ENCODE data around the gene DIDO1.

DIDO1 gene

DNA sequence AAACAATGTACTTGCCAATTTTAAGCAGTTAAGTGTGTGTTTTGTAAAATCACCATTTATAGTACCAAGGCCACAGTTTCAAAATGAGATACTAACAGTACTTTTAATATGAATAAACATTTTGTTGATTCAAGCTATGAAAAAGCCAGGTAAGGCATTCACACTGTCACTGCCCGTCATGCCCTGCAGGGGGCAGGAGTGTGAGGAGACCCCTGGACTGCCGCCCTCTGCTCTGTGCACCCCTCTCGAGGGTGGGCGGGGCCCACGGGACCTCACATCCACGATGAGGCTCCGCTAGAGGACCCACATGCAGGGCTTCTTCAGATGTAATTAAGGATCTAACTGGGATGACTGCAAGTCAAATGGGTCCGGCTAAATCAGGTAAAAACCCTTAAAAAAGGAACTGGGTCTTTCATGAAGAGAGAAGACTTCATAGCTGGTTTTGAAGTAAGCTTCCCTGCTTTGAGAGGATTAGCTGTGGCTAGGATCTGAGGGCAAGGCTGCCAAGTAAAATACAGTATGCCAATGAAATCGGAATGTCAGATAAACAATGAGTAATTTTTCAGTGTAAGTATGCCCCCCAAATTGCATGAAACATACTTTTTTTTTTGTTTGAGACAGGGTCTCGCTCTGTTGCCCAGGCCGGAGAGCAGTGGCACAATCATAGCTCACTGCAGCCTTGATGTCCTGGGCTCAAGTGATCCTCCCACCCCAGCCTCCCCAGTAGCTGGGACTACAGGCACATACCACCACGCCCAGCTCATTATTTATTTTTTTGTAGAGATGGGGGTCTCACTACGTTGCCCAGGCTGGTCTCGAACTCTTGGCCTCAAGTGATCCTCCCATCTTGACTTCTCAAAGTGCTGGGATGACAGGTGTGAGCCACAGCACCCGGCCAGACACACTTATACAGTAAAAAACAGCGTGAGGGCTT lies 18.7 kb downstream of the DIDO1 start:
- no peak for DNase-seq

DNA sequence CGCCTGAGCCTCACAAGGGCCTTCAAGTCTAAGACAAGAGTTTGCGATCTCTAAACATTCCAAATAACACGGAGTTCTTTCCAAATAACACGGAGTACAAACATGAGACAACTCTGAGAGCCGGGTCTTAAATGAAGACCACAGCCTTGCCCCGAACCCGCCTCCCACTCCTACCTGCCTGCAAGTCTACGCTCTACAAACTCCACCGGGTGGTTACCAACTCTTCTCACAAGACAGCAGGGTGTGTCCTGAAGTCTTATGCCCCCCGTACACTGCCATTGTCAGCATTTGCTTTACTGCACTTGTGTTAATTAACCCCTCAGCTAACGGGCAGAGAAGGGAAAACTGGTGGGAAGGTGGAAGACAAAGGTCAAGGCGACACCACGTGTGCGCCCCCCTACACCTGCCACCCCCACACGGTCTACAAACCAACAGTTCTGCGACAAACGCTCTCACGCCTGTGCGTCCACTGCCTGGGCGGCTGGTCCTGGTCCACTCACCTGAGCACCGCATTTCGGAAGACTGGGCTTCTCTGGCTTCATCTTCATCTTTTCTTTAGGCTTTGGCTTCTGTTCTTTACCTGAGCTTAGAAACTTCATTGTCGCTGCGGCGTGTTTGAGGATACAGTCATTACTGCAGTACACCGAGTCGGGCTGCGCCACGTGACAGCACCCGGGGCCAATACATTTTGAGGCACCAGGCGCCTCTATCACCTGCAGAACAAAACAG lies 19.5 kb downstream of the DIDO1 start:
- DNase-seq: no peak

DNA sequence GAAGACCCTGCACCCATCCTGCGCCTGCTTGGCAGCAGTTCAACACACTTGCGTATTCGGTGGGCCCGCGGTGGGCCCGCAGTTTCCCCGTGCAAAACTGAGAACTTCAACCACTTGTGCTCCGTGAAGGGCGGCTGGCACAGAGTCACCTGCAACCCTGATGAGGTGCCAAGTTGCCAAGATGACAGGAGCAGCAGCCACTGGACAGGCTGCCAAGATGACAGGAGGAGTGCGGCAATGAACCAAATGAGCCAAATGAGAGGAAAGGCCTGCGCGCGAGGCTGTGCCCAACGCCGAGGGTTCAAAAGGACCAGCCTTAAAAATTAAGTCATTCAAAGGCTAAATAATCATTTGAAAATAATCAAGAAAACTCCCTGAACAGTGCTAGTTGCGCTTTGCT lies 20.1 kb downstream of the DIDO1 start:
- no peak for DNase-seq

DNA sequence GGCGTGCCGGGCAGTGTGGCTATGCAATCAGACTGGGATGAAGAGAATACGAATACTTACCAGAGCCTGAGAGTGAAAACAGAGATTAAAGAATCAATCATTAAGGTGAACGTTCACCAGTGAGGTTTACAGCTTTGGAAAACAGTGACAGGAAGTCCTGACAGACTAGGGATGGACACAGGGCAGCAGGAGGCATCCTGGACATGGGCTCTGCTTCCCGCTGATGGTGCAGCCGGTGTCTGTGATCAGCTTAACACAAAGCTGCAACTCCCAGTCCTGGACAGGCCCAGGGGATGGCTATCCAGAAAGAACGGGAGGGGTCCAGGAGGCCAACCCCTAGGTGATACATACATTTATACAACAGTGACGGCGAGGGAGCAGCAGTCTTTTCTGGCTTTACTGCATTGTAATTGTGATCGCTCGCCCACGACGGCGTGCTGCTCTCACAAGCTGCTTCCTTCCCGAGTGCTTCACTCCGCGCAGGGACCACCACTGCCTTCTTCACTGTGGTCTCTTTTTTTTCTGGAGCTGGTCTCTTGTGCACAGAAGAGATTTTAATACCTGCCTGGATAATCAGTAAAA lies 20.7 kb downstream of the DIDO1 start:
- DNase-seq: no peak

DNA sequence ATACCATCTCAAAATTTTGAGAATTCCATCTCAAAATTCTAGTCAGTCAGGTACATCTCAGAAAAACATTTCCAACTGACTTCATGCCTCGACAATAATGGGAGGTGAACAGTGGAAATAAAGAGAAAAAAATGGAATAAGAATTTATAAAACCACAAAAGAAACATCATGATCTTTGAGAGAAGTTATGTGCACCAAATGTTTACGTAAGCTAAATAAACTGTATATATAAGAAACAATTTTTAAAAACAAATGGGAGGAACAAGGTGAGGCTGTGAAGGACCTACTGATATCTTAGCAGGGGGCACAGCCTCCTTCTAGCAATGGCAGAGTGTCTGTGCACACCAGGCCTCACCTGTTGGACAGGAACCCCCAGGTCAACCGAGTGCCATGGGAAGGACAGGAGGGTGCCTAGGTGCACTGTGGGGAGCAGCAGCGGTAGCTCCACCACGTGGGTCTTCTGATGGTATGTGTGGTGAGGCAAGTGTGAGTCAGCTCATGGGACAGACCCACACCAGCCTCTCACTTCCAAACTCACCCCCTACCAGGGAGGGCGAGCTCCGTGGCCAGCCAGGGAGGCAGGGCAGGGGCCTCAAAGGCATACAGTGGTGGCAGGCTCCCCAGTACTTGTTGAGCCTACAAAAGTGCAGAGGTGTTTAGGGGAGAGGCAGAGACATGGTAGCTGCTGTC lies 23.2 kb downstream of the DIDO1 start:
- no peak for DNase-seq

DNA sequence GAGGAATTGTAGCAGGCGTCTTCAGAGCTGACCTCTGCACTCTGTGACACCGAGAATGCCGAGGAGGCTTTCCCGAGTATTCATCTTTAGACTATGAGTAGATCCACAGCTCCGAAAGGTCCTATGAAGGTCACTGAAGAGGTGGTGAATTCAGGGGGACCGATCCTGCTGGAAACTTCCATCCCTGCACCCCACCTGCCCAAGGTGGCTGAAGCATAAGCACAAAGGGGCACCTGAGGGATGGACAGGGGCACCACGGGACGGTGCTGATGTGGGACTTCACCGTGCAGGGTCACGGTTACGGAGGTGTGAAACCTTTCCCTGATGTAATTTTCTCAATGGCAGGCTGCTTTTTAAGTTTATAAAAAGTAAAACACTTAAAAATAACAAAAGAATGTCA lies 24.4 kb downstream of the DIDO1 start:
- DNase-seq: no peak

DNA sequence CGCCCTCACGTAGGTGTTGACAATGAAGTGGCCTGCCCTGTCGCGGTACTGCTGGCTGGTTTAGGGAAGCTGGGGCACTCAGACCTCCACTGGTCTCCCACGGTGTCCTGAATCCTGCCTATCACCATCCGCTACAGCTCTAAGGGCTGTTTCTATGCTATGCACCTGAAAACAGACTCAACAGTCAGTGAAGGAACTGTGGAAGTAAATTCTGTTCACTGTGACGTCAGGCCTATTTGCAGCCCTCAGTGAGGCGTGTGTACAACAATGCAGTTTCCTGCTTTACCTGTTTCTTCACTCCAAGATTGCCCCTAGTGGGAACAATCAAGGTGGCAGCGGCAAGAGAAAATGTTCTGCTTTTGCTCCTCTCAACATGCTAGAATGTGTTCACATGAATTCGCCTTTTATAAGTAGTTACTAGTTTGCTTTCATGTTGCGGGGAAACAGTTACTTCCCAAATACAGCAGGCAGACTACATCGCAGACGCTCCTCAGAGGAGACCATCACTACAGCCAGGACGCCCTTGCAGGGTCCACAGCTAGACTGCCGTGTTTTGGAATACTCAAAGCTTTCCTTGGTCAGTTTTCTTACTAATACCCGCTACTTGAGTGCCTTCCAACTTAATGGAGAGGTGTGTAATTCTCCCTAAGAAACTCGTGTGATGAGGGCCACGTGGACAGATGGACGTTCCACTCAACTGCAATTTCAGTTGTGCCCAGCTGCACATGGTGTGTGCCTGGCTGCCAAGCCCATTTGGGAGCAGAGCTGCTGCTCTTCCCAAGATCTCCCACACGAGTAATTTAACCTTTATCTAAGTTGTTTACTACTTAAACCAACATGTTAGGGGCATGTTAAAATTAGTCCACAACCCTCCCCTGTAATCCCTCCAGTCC lies 25.4 kb downstream of the DIDO1 start:
- no peak for DNase-seq

DNA sequence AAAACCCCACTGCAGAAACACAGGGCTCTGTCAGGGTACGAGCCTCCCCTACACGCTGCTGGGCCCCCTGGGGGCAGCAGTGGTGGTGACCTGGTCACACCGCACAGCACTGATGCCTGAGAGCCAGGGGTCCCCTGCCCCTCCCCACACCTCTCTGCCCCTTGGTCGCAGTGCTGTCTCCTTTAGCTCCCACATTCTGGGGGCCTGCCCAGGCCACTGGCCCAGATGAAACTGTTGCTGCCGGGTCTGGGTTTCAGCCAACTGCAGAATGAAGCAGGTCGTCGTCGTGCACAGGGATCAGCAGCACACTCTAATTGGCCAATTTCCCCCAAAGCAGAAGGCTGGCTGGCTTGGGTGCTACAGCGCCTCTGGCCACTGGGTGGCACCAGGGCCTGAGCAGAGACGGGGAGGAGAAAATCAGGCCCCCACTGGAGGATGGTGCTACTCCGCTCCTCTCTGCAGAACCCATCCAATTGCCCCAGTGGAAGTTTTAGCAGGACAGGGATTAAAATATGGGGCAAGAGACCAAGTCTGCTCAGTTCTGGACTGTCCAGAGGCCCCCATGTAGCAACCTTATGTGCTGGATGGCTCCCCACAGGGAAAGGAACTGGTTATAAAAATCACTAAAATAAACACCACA lies 26.1 kb downstream of the DIDO1 start:
- DNase-seq: peak; percentile 30

DNA sequence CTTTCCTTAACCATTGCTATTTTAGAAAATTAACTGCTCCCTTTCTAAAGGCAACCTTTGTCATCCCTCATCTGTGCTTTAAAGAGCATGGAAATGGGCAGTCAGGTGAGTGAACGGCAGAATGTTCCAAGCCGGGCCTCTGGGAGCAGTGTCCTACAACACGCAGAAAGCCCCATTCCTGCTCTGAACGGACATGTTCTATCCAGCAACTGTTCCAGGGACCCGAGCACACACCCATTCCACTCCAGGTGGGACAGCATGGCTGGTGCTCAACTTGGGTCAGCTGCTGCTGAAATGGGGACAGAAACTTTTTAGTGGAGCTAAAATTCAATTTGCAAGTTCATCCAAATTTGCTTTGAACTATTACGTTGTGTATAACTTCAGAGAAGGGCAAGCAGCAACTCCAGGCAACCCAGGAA lies 26.7 kb downstream of the DIDO1 start:
- no peak for DNase-seq

DNA sequence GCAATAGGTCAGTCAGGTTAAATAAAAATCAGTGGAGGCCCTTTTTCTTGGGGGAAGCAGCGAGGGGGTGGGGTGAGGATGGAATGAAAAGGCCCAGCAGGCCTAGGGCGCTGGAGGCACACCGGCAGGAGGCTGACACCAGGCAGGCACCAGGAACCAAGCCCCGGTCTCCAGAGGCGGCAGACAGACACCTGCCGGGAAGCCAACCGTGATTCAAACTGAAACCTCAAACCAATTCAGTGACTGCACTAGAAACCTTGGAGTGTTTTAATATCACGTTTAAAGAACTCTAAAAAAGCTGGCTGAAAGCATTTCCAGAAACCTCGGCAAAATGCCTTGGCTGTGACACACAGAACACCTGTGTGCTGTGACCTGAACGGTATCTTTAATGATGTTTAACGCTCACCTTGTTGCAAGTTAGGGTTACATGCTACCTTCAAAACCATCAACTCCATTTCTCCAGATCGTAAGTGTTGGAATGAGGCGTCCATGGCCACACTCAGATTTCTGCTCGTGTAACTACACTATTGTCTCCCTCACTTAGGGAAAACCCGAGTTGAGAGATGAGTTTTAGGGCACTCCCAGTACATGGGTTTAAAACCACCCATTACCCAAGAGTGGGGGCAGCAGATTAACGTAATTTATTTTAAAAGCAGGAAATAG lies 27.2 kb downstream of the DIDO1 start:
- no peak for DNase-seq

DNA sequence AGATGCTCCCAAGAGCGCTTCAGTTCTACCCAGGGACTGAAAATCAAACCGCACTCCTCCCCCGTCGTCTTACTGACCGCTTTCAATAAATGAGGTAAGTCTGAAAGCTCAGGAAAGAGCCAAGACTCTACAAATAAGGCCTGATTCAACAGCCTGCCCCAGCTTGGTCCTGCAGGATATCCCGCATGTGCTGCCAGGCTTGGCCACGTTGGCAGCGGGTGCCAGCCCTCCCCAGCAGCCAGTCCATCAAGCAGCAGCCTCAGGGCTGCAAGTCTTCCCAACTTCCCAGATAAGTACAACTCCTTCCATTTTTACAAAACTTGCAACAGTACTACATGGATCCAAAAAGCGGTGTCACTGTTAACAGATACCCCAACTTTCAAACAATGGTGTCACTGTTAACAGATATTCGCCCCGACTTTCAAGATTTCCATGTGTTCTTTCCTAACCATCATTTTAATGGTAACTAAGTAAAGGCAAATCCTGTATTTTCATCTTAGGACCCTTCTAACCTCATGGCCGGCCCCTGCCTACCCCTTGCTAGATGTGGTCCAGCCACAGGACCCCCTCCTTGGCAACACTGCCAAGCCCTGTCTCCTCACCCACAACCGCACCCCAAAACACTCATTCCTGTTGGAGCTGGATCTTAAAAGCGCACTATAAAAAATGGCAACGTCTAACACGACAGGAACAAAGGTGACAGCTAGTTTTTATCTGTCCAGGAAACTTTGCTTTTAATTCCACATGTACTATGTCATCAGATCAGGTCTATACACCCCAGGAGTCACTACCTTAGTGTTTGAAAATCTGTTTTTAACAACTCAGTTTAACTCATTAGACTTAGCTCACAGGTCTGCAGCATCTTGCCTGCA lies 28.0 kb downstream of the DIDO1 start:
- DNase-seq: no peak

DNA sequence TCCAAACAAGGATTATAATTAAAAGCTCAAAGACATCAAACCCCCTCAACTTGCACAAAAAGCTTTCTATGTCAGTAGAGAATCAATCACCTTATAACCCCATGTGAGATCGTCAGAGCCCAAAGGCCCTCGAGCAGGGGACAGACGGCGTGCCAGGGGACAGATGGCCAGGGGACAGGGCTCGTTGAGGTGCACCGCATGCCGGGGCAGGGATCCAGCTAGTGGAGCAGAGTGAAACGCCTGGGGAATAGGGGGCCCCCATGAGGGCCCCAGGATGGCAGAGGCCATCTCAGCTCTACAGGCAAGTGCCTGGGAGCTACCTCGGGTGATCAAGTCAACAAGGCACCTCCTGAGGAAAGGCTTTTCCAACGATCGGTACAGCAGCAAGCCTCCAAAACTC lies 28.6 kb downstream of the DIDO1 start:
- no peak for DNase-seq

DNA sequence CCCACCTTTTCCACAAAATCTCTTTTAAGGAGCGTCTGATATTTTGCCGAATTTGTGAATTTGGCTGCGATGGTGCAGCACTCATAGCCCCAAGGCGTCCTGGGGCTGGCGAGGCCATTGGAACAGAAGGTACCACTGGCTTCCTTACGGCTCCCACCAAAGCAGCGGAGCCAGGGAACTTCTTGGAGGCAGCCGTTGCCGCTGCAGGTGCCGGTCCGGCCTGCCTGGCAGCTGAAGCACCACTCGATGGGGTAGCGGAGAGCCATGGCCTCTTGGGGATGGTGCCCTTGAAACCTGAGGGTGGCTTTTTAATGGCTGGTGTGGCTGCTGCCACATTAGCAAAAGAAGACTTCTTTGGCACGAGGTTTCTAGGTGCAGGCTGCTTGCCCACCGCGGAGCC lies 29.8 kb downstream of the DIDO1 start:
- no peak for DNase-seq

DNA sequence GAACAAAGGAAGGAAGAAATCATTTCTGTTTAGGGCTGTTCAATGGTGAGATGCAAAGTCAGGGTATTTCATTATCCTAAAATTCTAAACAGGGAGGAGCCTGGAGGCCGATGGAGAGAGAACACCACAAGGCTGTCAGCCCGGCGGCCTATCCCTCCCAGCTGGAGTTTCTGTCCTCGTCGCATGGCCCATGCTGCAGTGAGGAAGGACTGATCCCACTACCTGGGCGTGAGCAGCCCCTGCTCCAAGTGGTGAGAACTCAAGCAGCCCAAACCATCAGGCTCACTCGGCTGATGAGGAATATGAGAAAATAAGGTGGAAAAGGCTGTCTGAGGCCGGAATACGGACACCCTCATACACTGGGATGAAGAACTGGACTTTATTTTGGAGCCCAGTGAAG lies 30.8 kb downstream of the DIDO1 start:
- no peak for DNase-seq

DNA sequence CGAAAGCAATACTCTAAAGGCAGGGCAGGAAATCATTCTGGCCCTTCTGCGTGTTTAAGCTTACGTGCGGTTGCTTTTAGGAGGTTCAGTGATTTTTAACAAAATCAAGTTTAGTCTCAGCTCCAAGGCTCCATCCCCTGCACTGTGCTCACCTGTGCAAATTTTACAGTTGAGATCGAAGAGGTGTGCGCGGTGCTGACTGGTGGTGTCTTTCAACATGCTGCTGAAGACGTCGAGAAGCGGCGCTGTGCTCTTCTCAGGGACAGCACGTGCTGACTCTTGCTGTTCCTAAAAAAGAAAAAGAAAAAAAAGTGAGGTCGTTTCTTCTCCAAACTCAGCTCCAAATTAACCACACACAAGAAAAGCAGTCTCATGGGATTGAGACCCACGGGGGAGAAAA lies 32.0 kb downstream of the DIDO1 start:
- DNase-seq: no peak

DNA sequence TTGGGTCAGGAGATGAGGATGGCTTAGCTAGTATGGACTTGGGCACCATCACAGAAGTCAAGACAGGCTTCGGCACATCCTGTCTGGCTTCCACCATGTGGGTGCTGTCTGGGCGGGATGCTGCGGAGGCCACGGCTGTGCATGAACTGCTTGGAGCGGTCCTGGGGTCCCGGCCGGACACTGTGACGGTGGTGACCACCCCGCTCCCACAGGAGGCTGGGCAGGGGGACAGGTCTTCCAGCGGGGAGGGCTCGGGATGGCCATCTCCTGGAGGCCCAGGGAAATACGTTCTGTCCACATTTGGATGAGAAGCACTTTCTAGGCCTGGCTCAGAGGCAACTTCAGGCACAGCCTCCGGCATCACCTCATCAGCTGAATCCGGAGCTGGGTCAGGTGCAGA lies 32.6 kb downstream of the DIDO1 start:
- DNase-seq: no peak

DNA sequence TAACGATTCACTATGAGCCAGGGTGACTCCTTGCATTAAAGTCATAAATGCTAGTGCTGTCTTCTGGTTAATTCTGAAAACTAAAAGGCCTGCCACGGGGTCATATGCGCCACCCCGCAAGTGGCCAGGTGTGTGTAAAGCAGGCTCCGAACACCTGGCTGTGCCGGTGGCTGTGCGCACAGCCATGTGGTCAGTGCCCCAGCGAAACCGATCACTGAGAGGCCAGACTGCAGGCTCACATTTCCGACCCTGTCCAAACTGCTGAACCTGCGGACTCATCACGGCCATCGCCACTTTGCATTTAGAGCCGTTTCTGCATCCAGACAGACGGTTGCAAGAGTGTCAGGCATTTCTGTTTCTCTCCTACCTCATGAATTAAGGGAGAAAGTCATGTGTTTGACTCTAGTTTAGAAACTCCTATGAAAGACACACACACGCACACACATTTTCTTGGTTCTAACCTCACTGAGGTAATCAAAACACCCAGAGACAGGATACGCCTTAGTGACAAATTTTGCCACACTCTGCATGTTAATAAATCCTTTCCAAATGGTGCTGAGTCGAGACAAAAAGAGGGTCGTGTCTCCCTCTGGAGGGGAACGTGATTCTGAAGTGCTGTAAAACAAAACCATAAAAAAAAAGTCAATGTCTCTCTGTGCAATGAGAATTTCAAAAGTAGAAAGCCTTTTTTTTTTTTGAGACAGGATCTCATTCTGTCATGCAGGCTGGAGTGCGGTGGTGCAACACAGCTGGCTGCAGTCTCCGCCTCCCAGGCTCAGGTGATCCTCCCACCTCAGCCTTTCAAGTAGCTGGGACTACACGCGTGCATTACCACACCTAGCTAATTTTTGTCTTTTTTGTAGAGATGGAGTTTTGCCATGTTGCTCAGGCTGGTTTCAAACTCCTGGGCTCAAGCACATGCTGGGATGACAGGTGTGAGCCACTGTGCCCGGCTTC lies 33.7 kb downstream of the DIDO1 start:
- DNase-seq: no peak

DNA sequence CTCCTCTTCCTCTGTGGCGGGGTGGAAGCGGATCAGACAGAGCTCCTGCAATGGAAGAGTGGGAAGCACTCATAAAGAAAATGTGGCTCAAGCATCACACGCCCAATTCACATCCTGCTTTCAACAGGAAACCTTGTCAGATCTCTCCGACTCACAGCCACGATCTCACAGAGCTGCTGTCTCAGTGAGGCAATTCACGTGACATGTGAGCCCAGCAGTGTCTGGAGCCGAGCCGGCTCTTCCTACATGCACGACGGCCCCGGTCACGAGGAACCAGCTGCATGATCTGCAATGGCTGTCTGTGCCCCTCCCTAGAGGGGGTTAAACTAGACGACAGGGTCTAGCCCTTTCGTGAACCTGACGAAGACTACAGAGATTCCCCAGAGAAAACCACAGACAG lies 35.2 kb downstream of the DIDO1 start:
- no peak for DNase-seq

DNA sequence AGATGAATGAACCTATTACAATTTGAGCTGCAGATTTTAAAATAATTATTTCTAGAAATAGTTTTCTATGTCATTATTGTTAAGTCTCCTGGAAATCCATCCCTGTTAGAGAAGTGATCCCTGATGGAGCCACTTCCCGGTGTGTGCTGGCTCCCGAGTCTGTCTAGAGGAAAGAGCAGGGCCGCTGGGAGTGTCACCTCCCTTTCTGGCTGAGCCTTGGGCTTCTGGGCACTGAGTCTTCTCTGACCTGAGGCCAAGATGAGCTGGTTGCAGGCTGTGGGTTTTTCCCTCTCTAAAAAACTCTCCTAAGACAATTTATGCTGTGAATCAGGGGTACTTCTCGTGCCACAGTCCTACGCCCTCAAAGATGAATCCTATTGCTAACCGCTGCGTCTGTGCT lies 35.9 kb downstream of the DIDO1 start:
- DNase-seq: no peak
